ENCODE results near the gene ST14.

ST14 gene

GRCh38 chr11:130165601-130166456, 6.2 kb downstream of the ST14 start:
- H3K4me1 ChIP-seq (ENCODE audit: control insufficient read depth, low read depth, low read length): no peaks in the 10 kb centered on the region
- DNase-seq: no peak
- no peak overlapping the region for H2BK120ac ChIP-seq (ENCODE audit: low read depth, low read length)
- H3K4me3 ChIP-seq (ENCODE audit: low read length): no peak overlapping the region
- H3K36me3 ChIP-seq (ENCODE audit: control insufficient read depth, insufficient read depth, low read length): no peaks in the 10 kb centered on the region
- no peak overlapping the region for H3K9ac ChIP-seq (ENCODE audit: low read length)
- H3K4me2 ChIP-seq (ENCODE audit: low read length): no peak overlapping the region
- no peaks in the 10 kb centered on the region for H3K79me2 ChIP-seq (ENCODE audit: control insufficient read depth, insufficient read depth, low read length)
- no peak overlapping the region for H2BK15ac ChIP-seq (replicated peaks; ENCODE audit: low read depth)
- H4K5ac ChIP-seq (ENCODE audit: low read length): no peak overlapping the region
- WGBS (ENCODE audit: extremely low coverage, insufficient coverage, low lambda C conversion rate): no CpG with 5 or more reads among the region's 9 CpGs
- H3K79me1 ChIP-seq (ENCODE audit: low read length): no peaks in the 10 kb centered on the region
- no peaks in the 10 kb centered on the region for H3K27me3 ChIP-seq (ENCODE audit: insufficient read depth, low read length, poor library complexity)
- H2AK5ac ChIP-seq (ENCODE audit: low read length): no peak overlapping the region
- no peak overlapping the region for H3K4ac ChIP-seq (ENCODE audit: low read depth, low read length)
- no peak overlapping the region for H4K8ac ChIP-seq (ENCODE audit: low read depth, low read length)
- no peak overlapping the region for H3K23ac ChIP-seq (ENCODE audit: low read length)
- no peak overlapping the region for H3K18ac ChIP-seq (ENCODE audit: low read length)
- no peak overlapping the region for H2BK5ac ChIP-seq (ENCODE audit: low read length)
- no peak overlapping the region for H3K56ac ChIP-seq (ENCODE audit: low read length)
- no peak overlapping the region for H3K27ac ChIP-seq (ENCODE audit: low read depth, low read length)

GRCh38 chr11:130166457-130166784, 6.8 kb downstream of the ST14 start:
- Histone ChIP-seq H3K4me2 (ENCODE audit: low read length) (no peak overlapping the region), H3K4me1 (ENCODE audit: control insufficient read depth, low read depth, low read length) (no peaks in the 10 kb centered on the region), H2AK5ac (ENCODE audit: low read length) (no peak overlapping the region), H3K79me1 (ENCODE audit: low read length) (no peaks in the 10 kb centered on the region), H4K8ac (ENCODE audit: low read depth, low read length) (no peak overlapping the region), H2BK5ac (ENCODE audit: low read length) (no peak overlapping the region), H2BK15ac (replicated peaks; ENCODE audit: low read depth) (no peak overlapping the region), H3K23ac (ENCODE audit: low read length) (no peak overlapping the region), H3K27me3 (ENCODE audit: insufficient read depth, low read length, poor library complexity) (no peaks in the 10 kb centered on the region), H3K27ac (ENCODE audit: low read depth, low read length) (no peak overlapping the region), H3K9ac (ENCODE audit: low read length) (no peak overlapping the region), H3K56ac (ENCODE audit: low read length) (no peak overlapping the region), H3K18ac (ENCODE audit: low read length) (no peak overlapping the region), H3K36me3 (ENCODE audit: control insufficient read depth, insufficient read depth, low read length) (no peaks in the 10 kb centered on the region), H4K5ac (ENCODE audit: low read length) (no peak overlapping the region), H3K79me2 (ENCODE audit: control insufficient read depth, insufficient read depth, low read length) (no peaks in the 10 kb centered on the region), H3K4ac (ENCODE audit: low read depth, low read length) (no peak overlapping the region), H2BK120ac (ENCODE audit: low read depth, low read length) (no peak overlapping the region), H3K4me3 (ENCODE audit: low read length) (no peak overlapping the region)
- WGBS (ENCODE audit: extremely low coverage, insufficient coverage, low lambda C conversion rate): no CpG with 5 or more reads among the region's 4 CpGs
- DNase-seq: no peak

- DNase-seq: no peak
These were observed 7.6 kb downstream of the ST14 start for GRCh38 chr11:130167146-130167545.

GRCh38 chr11:130168105-130168504, 8.5 kb downstream of the ST14 start:
- H2BK120ac ChIP-seq (ENCODE audit: low read depth, low read length): no peak overlapping the region
- H4K5ac ChIP-seq (ENCODE audit: low read length): no peak overlapping the region
- no peaks in the 10 kb centered on the region for H3K79me1 ChIP-seq (ENCODE audit: low read length)
- no CpG with 5 or more reads among the region's 7 CpGs for WGBS (ENCODE audit: extremely low coverage, insufficient coverage, low lambda C conversion rate)
- H2BK15ac ChIP-seq (replicated peaks; ENCODE audit: low read depth): no peak overlapping the region
- H4K8ac ChIP-seq (ENCODE audit: low read depth, low read length): no peak overlapping the region
- H2AK5ac ChIP-seq (ENCODE audit: low read length): no peak overlapping the region
- H2BK5ac ChIP-seq (ENCODE audit: low read length): no peak overlapping the region
- H3K56ac ChIP-seq (ENCODE audit: low read length): no peak overlapping the region
- H3K4me2 ChIP-seq (ENCODE audit: low read length): no peak overlapping the region
- H3K9ac ChIP-seq (ENCODE audit: low read length): no peak overlapping the region
- no peaks in the 10 kb centered on the region for H3K4me1 ChIP-seq (ENCODE audit: control insufficient read depth, low read depth, low read length)
- H3K4ac ChIP-seq (ENCODE audit: low read depth, low read length): no peak overlapping the region
- H3K36me3 ChIP-seq (ENCODE audit: control insufficient read depth, insufficient read depth, low read length): no peaks in the 10 kb centered on the region
- no peaks in the 10 kb centered on the region for H3K79me2 ChIP-seq (ENCODE audit: control insufficient read depth, insufficient read depth, low read length)
- no peak overlapping the region for H3K23ac ChIP-seq (ENCODE audit: low read length)
- H3K27ac ChIP-seq (ENCODE audit: low read depth, low read length): no peak overlapping the region
- no peak overlapping the region for H3K4me3 ChIP-seq (ENCODE audit: low read length)
- H3K18ac ChIP-seq (ENCODE audit: low read length): no peak overlapping the region
- no peaks in the 10 kb centered on the region for H3K27me3 ChIP-seq (ENCODE audit: insufficient read depth, low read length, poor library complexity)
- DNase-seq: no peak

More at GRCh38 chr11:130167146-130167545, 7.6 kb downstream of the ST14 start:
- no CpG with 5 or more reads among the region's 3 CpGs for WGBS (ENCODE audit: extremely low coverage, insufficient coverage, low lambda C conversion rate)
- no peak overlapping the region for H3K9ac ChIP-seq (ENCODE audit: low read length)
- no peak overlapping the region for H4K5ac ChIP-seq (ENCODE audit: low read length)
- H3K56ac ChIP-seq (ENCODE audit: low read length): no peak overlapping the region
- H3K79me2 ChIP-seq (ENCODE audit: control insufficient read depth, insufficient read depth, low read length): no peaks in the 10 kb centered on the region
- H3K4me1 ChIP-seq (ENCODE audit: control insufficient read depth, low read depth, low read length): no peaks in the 10 kb centered on the region
- no peaks in the 10 kb centered on the region for H3K36me3 ChIP-seq (ENCODE audit: control insufficient read depth, insufficient read depth, low read length)
- no peak overlapping the region for H3K4me2 ChIP-seq (ENCODE audit: low read length)
- H2AK5ac ChIP-seq (ENCODE audit: low read length): no peak overlapping the region
- no peak overlapping the region for H3K18ac ChIP-seq (ENCODE audit: low read length)
- no peak overlapping the region for H2BK15ac ChIP-seq (replicated peaks; ENCODE audit: low read depth)
- H3K27ac ChIP-seq (ENCODE audit: low read depth, low read length): no peak overlapping the region
- no peaks in the 10 kb centered on the region for H3K27me3 ChIP-seq (ENCODE audit: insufficient read depth, low read length, poor library complexity)
- no peak overlapping the region for H3K4me3 ChIP-seq (ENCODE audit: low read length)
- H2BK120ac ChIP-seq (ENCODE audit: low read depth, low read length): no peak overlapping the region
- H3K23ac ChIP-seq (ENCODE audit: low read length): no peak overlapping the region
- no peak overlapping the region for H4K8ac ChIP-seq (ENCODE audit: low read depth, low read length)
- no peaks in the 10 kb centered on the region for H3K79me1 ChIP-seq (ENCODE audit: low read length)
- H3K4ac ChIP-seq (ENCODE audit: low read depth, low read length): no peak overlapping the region
- H2BK5ac ChIP-seq (ENCODE audit: low read length): no peak overlapping the region

GRCh38 chr11:130170345-130170744, 10.8 kb downstream of the ST14 start:
- no peaks in the 10 kb centered on the region for H3K79me2 ChIP-seq (ENCODE audit: control insufficient read depth, insufficient read depth, low read length)
- no peak overlapping the region for H2BK5ac ChIP-seq (ENCODE audit: low read length)
- no peak overlapping the region for H3K9ac ChIP-seq (ENCODE audit: low read length)
- H3K23ac ChIP-seq (ENCODE audit: low read length): no peak overlapping the region
- DNase-seq: no peak
- H3K79me1 ChIP-seq (ENCODE audit: low read length): no peaks in the 10 kb centered on the region
- H3K56ac ChIP-seq (ENCODE audit: low read length): no peak overlapping the region
- no peak overlapping the region for H3K18ac ChIP-seq (ENCODE audit: low read length)
- no peak overlapping the region for H2BK120ac ChIP-seq (ENCODE audit: low read depth, low read length)
- WGBS (ENCODE audit: extremely low coverage, insufficient coverage, low lambda C conversion rate): no CpG with 5 or more reads among the region's 8 CpGs
- no peak overlapping the region for H2BK15ac ChIP-seq (replicated peaks; ENCODE audit: low read depth)
- H3K4me2 ChIP-seq (ENCODE audit: low read length): no peak overlapping the region
- H3K4me1 ChIP-seq (ENCODE audit: control insufficient read depth, low read depth, low read length): no peaks in the 10 kb centered on the region
- no peak overlapping the region for H2AK5ac ChIP-seq (ENCODE audit: low read length)
- no peak overlapping the region for H3K27ac ChIP-seq (ENCODE audit: low read depth, low read length)
- H4K5ac ChIP-seq (ENCODE audit: low read length): no peak overlapping the region
- no peaks in the 10 kb centered on the region for H3K27me3 ChIP-seq (ENCODE audit: insufficient read depth, low read length, poor library complexity)
- H3K4me3 ChIP-seq (ENCODE audit: low read length): no peak overlapping the region
- no peak overlapping the region for H3K4ac ChIP-seq (ENCODE audit: low read depth, low read length)
- H3K36me3 ChIP-seq (ENCODE audit: control insufficient read depth, insufficient read depth, low read length): no peaks in the 10 kb centered on the region
- no peak overlapping the region for H4K8ac ChIP-seq (ENCODE audit: low read depth, low read length)

GRCh38 chr11:130171534-130171933, 12.0 kb downstream of the ST14 start:
- no peaks in the 10 kb centered on the region for H3K4me1 ChIP-seq (ENCODE audit: control insufficient read depth, low read depth, low read length)
- no peaks in the 10 kb centered on the region for H3K27me3 ChIP-seq (ENCODE audit: insufficient read depth, low read length, poor library complexity)
- H3K9ac ChIP-seq (ENCODE audit: low read length): no peak overlapping the region
- WGBS (ENCODE audit: extremely low coverage, insufficient coverage, low lambda C conversion rate): no CpG with 5 or more reads among the region's 5 CpGs
- no peak overlapping the region for H3K18ac ChIP-seq (ENCODE audit: low read length)
- H2BK5ac ChIP-seq (ENCODE audit: low read length): no peak overlapping the region
- H3K4ac ChIP-seq (ENCODE audit: low read depth, low read length): no peak overlapping the region
- H2BK120ac ChIP-seq (ENCODE audit: low read depth, low read length): no peak overlapping the region
- no peak overlapping the region for H3K4me3 ChIP-seq (ENCODE audit: low read length)
- no peak overlapping the region for H2AK5ac ChIP-seq (ENCODE audit: low read length)
- no peak overlapping the region for H3K23ac ChIP-seq (ENCODE audit: low read length)
- DNase-seq: no peak
- H2BK15ac ChIP-seq (replicated peaks; ENCODE audit: low read depth): no peak overlapping the region
- no peak overlapping the region for H3K56ac ChIP-seq (ENCODE audit: low read length)
- H4K5ac ChIP-seq (ENCODE audit: low read length): no peak overlapping the region
- H3K79me1 ChIP-seq (ENCODE audit: low read length): no peaks in the 10 kb centered on the region
- H3K36me3 ChIP-seq (ENCODE audit: control insufficient read depth, insufficient read depth, low read length): no peaks in the 10 kb centered on the region
- no peak overlapping the region for H3K27ac ChIP-seq (ENCODE audit: low read depth, low read length)
- no peak overlapping the region for H4K8ac ChIP-seq (ENCODE audit: low read depth, low read length)
- H3K4me2 ChIP-seq (ENCODE audit: low read length): no peak overlapping the region
- no peaks in the 10 kb centered on the region for H3K79me2 ChIP-seq (ENCODE audit: control insufficient read depth, insufficient read depth, low read length)
